Umbilical cord (tissue), 2 donors: Measurements from ENCODE around the gene PRMT6. TPM values are rescaled to one million over a fixed set of nuclear protein-coding genes. Genes with fewer than 3 reads are reported as not detected.
"Not testable (repeated sequence)": the region's sequence is repeated elsewhere in the genome, so short reads cannot be mapped to it uniquely, and the experiment has no call there.

Experiments used
- DNase-seq: peaks from one replicate; pipeline ENCODE4 v3.0.0-alpha.2; 2015; ENCODE audit warnings: low spot score
- total RNA-seq: library from RNA; depleted of rRNA; stranded (reverse); fragments of >200 nt; gene quantifications from one replicate; pipeline ENCODE4 v1.2.3, GENCODE V29; 2014; ENCODE audit warnings: low replicate concordance; ENCODE audit not compliant: insufficient read depth

Gene PRMT6
- total RNA-seq, 1 donor from 2014 or later: 15.2 TPM

DNA sequence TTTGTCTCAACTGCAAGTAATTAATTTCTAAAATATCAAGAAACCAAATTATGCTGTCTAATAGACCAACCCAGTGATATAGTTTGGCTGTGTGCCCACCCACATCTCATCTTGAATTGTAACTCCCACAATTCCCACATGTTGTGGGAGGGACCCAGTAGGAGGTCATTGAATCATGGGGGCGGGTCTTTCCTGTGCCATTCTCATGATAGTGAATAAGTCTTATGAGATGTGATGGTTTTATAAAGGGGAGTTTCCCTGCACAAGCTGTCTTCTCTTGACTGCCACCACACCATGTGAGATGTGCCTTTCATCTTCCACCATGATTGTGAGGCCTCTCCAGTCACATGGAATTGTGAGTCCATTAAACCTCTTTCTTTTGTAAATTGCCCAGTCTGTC lies 36.9 kb downstream of the PRMT6 start:
- DNase-seq: not testable (repeated sequence)

DNA sequence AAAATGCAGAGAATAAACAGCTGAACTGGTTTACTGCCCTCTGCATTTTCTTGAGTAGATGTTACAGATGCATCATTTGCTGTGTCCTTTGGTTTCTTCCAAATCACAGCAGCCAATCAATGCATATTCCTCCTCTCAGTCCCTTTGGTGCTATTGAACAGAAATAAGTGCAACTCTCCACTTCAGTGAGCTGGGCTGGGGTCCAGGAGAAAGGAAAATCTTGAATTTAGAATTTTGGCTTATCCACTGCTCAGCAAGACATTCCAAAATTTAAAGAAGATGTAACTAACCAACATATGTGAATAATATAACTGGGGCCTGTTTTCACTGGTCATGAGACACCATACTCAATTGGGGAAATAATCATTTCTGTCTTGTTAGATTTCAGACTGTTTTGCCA lies 39.2 kb downstream of the PRMT6 start:
- DNase-seq: no peak

DNA sequence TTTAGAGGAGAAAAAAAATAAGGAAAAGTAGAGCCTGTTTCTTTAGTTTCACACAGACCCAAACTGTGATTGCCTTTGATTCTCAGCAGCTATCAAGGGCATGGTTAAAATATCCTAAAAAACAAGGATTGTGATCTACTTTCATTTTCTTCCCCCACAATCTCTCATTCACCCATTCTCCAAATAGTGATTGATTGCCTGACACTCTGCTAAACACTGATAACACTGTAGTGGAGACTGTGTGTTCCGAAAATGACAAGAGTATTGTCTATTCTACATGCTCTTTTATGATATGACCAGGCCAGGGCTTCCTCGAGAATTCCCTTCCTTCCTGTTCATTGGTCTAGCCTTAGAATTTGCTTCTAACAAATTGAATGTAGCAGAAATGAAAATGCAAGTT lies 40.2 kb downstream of the PRMT6 start:
- no peak for DNase-seq

DNA sequence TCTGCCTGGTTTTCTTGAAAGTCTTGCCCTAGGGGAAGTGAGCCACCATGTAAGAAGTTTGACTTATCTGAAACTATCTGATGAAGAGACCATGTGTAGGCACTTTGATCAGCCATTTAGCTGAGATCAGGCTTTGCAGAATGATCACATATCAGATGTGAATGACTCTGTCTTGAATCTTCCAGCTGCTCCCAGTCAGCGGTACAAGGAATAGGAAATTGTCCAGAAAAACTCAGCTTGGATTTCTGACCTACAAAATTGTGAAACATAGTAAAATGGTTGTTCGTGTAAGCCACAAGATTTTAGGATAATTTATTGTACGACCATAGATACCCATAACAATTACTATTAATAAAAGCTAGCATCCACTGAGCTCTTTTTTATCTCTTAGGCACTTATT lies 42.5 kb downstream of the PRMT6 start:
- DNase-seq: no peak

DNA sequence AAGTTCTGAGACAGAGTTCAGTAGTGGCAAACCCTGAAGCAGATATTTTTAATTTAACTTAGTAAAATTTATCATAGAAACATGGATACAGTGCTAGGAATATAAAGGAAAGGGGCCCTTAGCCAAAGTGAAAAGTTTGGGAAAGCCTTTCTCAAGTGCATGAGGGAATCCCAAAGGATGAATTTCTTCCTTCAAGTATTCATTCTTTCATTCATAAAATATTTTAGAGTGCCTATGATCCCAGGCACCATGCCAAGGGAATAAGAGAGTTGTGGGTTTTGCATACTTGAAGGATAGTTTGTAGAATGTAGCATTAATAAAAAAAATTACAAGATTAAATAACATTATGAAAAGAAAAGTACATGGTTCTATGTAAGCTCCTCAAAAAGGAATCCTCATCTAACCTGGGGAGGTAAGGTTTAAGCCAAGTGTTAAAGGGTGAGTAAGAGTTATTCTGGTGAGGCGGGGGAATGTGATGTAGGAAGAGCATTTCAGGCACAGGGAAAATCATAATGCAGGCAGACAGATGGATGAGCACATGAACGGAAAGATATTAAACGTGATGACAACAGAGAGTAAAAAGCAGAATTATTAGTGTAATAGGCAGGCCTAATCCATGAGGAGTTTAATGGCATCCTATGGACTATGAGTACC lies 44.0 kb downstream of the PRMT6 start:
- no peak for DNase-seq

DNA sequence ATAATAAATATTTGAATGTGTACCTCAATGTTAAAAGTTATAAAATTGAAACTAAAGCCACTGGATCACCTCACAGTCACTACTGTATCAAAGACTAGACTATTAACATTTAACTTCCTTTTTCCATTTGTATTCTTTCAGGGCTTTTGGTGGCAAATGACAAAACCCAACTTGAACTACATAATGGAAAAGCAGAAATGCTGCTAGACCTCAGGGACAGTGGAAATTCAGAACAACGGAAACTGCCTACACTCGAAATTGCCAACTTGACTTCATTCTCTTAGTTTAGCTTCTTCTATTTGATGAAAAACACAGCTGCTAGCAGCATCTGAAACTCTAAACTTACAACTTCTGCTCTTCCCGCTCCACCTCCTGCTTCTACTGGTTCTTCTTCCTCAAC lies 49.4 kb downstream of the PRMT6 start:
- no peak for DNase-seq

Other genes with a start within 250 kb of the PRMT6 start
- gene NTNG1, start 84.4 kb downstream of the PRMT6 start, total RNA-seq: 2.2 TPM